A204.1 (cell line): ENCODE data around the gene GNLY.
"Not testable (repeated sequence)": the region's sequence is repeated elsewhere in the genome, so short reads cannot be mapped to it uniquely, and the experiment has no call there.

Source experiments
- FAIRE-seq: peaks from 2 replicates; lab custom pipeline; 2012; peaks lifted over from hg19 to GRCh38; lab: Jason Lieb, UNC

Gene GNLY

GRCh38 chr2:85710687-85711577 is 16.8 kb downstream of the GNLY start:
- FAIRE-seq, result no peak

- FAIRE-seq, result no peak
Observed at GRCh38 chr2:85711578-85712060, 17.5 kb downstream of the GNLY start.

GRCh38 chr2:85712336-85712735 is 18.2 kb downstream of the GNLY start:
- FAIRE-seq, result no peak

GRCh38 chr2:85712849-85713612 is 18.9 kb downstream of the GNLY start:
- FAIRE-seq, result no peak

GRCh38 chr2:85713836-85714235 is 19.7 kb downstream of the GNLY start:
- no peak for FAIRE-seq

GRCh38 chr2:85714421-85714820 is 20.3 kb downstream of the GNLY start:
- FAIRE-seq, result not testable (repeated sequence)

- no peak for FAIRE-seq
Observed at GRCh38 chr2:85714841-85715240, 20.7 kb downstream of the GNLY start.

- no peak for FAIRE-seq
Observed at GRCh38 chr2:85716346-85716914, 22.3 kb downstream of the GNLY start.

- FAIRE-seq, result no peak
Observed at GRCh38 chr2:85717308-85718008, 23.3 kb downstream of the GNLY start.

- FAIRE-seq, result no peak
Observed at GRCh38 chr2:85718009-85718391, 23.8 kb downstream of the GNLY start.

GRCh38 chr2:85718885-85719492 is 24.8 kb downstream of the GNLY start:
- no peak for FAIRE-seq

- no peak for FAIRE-seq
Observed at GRCh38 chr2:85719609-85720240, 25.6 kb downstream of the GNLY start.

GRCh38 chr2:85720533-85720932 is 26.4 kb downstream of the GNLY start:
- FAIRE-seq, result no peak

- FAIRE-seq, result no peak
Observed at GRCh38 chr2:85721641-85722040, 27.5 kb downstream of the GNLY start.

- FAIRE-seq, result no peak
Observed at GRCh38 chr2:85722519-85722918, 28.4 kb downstream of the GNLY start.

GRCh38 chr2:85723707-85724360 is 29.7 kb downstream of the GNLY start:
- no peak for FAIRE-seq

- no peak for FAIRE-seq
Observed at GRCh38 chr2:85724731-85725181, 30.6 kb downstream of the GNLY start.

- no peak for FAIRE-seq
Observed at GRCh38 chr2:85725451-85725850, 31.3 kb downstream of the GNLY start.

GRCh38 chr2:85727798-85728197 is 33.6 kb downstream of the GNLY start:
- FAIRE-seq, result no peak

GRCh38 chr2:85728342-85728741 is 34.2 kb downstream of the GNLY start:
- FAIRE-seq, result no peak
